Left renal cortex interstitium (tissue), 4 donors: ENCODE results near the gene HDAC4. TPM values are rescaled to one million over a fixed set of nuclear protein-coding genes. Genes with fewer than 3 reads are reported as not detected.
"Not testable (repeated sequence)": the region's sequence is repeated elsewhere in the genome, so short reads cannot be mapped to it uniquely, and the experiment has no call there.

Experiments used
- DNase-seq, 4 donors: peaks; one replicate each; pipeline ENCODE4 v3.0.0-alpha.2; 2013; ENCODE audit warnings: low read depth in 4 of 4, low spot score in 2 of 4, missing footprints in 1 of 4
- polyA plus RNA-seq, 4 donors: library from polyadenylated mRNA; unstranded; fragments of 120-200 nt; gene quantifications; one replicate each; pipeline ENCODE4 v1.2.1, GENCODE V29; 2013; ENCODE audit not compliant: insufficient read length in 4 of 4

Gene HDAC4
- polyA plus RNA-seq, 4 donors = 10.5 to 21.1 (median 14.3) TPM

- peak in 2 of 4 donors; percentile 51 to 55 for DNase-seq
These were observed 218.8 kb downstream of the HDAC4 start for GRCh38 chr2:239181903-239182581.

DNA sequence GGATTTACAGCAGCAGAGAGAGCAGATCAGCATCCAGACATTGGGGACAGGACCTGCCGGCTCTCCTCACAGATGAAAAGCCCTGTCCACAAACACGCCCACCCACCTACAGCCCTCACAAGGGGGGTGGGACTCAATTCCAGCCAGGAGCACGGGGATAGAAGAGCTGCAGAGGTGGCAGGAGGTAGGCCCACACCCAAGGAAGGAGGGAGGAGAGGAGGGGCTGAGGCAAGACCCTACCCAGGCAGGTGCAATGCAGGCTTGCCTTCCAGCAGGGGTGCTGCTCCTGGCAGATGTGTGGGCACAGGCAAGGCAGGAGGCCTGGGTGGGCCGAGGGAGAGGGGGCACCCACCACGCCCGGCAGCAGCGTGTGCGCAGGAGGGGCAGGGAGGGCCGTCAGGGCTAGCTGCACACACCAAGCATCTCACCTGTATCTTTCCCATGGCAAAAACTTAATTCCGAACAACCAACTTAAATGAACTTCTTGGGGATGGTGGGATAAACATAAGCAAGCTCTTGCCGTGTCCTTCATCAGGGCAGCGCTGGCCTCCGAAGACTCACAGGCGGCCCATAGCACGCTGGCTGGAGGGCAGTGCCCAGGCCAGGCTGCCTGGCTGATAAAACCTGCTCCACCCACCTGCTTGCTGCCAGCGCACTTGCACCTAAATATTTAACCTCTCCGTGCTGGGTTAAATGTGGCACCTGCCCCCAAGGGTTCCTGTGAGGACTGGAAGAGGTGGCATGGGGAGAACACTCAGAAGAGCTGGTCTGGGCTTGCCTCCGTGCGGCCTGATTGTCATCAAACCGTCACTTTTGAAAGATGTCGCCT, 219.5 kb downstream of the HDAC4 start:
- DNase-seq = no peak

- no peak for DNase-seq
These were observed 220.2 kb downstream of the HDAC4 start for GRCh38 chr2:239180526-239181073.

DNA sequence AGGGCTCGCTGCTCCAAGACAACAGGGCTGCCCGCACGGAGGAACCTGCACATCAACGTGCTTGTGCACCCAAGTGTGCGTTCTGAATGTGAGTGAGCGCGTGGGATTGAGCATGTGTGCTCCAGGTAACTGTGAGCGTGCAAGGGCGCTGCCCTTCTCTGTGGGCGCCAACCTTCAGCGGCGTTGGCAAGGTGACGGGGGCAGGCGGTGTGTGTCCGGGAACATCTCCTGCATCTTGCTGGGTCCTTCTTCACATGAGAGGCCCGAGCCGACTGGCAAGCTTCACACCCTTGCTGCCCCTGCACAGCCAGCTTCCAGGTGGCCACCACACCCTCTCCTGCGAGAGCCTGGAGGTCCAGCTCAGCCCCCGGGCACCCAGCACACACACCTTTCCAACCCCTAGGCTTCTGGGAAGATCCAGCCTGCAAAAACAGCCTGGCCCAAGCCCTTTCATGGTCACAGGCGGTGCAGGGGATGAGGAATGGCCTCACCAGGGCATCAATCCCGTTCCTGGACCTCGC, 220.9 kb downstream of the HDAC4 start:
- DNase-seq = no peak

GRCh38 chr2:239178954-239179353, 221.9 kb downstream of the HDAC4 start:
- no peak for DNase-seq

DNA sequence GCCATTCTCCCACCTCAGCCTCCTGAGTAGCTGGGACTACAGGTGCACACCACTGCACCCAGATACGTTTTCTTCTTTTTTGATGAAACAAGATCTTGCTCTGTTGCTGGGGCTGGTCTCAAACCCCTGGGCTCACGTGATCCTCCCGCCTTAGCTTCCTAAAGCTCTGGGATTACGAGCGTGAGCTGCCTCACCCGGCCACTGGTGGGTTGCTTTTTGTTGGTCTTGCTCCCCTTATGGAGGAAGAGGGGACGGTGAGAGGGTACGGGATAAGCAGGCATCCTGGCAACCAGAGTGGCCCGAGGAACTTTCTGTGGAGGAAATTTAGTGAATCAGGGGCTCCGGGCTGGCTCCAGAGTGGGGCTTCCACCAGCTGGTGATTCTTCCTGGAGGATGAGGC, 222.3 kb downstream of the HDAC4 start:
- DNase-seq = no peak

DNA sequence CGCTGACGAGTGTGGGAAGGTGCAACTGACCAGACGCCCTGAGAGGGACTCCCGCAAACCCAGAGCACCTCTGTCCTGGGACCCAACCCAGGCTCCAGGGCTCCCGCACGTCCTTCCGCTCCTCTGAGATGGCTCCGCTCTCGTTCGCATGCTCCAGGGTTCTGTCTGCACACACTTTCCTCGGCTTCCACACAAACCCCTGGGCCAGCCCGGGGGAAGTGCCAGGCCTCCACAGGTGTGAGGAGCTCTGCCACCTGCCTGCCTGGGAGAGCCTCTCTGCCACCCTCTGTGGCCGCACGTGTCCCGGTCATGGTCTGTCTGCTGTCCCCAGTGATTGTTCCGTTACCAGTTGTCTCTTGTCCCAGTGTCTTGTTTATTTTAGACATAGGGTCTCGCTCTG, 222.9 kb downstream of the HDAC4 start:
- no peak for DNase-seq

GRCh38 chr2:239177325-239177724, 223.5 kb downstream of the HDAC4 start:
- DNase-seq = no peak

DNA sequence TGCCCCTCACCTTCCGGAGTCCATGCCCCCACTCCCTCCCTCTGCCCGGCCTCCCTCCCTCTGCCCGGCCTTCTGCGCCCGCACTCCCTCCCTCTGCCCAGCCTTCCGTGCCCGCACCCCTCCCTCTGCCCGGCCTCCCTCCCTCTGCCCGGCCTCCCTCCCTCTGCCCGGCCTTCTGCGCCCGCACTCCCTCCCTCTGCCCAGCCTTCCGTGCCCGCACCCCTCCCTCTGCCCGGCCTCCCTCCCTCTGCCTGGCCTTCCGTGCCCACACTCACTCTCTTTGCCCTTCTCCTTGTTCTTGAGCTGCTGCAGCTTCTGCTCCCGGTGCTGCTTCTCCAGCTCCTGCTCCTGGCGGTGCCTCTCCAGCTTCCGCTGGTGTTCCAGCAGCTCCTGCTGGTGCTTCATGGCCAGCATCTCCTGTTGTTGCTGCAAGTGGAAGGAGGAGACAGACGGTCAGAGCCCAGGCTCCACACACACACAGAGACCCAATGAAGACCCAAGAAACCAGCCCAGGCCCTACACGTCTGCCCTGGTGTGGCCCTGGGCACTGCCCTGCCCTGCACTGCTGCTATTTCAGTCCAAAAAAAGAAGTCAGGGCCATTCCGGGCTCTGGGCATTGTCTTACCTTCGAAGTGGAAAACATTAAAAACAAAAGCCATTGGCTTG, 224.5 kb downstream of the HDAC4 start:
- not testable (repeated sequence) for DNase-seq

DNA sequence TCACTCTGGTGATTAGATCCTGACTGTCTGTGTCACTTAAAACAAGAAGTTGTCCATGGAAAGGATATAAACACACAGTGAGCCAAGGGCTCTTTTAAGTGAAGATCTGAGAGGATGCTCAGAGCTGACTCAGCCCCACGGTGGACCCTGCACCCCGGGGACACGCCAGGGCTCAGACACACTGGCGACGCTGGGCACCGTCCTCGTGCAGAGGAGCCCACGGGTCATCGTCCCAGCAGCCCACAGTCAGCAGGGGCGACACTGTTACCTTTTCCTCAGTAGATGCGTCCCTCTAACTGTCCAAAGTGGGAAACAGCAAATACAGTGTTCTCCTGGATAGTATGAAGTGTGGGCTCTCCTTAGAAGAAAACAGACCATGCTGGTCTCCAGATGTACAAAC, 225.6 kb downstream of the HDAC4 start:
- DNase-seq = no peak

DNA sequence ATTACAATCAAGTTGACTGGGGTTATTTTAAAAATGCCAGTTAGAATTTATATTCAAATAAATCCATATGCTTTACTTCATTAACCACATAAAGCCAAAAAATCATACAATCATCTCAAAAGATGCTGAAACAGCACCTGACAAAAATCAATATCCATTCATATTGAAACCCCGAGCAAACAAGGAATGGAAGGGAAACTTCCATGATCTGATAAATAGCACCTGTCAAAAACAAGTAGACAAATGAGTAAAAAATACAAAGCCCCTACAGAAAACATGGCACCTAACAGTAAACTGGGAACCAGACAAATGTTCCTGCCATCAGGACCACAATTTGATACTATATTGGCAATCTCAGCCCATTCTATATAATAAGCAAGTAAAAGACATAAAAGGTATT, 227.5 kb downstream of the HDAC4 start:
- no peak for DNase-seq

DNA sequence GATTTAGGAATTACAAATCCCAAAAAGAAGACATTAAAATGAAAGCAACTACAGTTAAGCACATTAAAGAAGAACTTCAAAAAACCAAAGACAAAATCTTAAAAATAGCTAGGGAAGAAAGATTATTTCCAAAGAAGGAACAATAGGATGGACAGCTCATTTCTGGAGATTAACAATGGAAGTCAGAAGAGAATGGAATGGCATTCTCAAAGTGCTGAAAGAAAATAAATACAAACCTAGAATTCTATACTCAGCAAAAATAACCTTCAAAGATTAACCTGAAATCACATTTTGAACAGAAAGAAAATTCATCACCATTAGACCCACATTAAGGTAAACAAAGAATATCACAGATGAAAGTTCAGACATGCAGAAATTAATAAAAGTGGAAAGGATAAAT, 229.2 kb downstream of the HDAC4 start:
- DNase-seq = no peak

DNA sequence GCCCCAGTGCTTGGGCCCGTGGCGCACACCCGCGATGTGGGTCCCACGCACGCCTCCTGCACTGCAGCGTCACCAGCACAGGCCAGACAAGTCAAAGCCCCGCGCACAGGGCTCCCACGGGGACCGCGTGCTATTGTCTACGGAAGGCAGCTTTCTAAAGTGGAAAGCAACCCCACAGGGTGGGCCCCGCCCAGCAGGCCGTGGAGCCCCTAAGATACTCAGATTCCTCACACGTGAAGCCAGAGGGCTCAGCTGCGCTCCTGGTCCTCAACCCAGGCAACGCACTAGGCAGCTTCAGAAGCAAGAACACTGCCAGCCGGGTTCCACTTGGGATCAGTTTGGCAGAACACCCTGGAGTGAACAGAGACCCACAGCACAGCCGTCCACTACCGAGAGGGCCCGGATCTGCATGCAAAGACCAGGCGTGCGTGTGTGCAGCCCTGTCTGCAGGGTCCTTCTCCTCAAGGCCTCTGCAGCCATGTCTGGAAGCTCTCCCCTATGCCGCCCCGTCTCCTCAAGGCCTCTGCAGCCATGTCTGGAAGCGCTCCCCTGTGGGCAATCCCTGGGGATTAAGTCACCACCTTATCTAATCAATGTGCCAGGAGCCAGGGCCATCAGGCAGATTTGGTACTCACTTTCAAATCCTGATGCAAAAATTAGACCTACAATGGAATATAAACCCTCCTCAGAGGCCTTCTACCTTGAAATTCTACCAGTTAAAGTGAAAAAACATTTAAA, 231.3 kb downstream of the HDAC4 start:
- DNase-seq = no peak

DNA sequence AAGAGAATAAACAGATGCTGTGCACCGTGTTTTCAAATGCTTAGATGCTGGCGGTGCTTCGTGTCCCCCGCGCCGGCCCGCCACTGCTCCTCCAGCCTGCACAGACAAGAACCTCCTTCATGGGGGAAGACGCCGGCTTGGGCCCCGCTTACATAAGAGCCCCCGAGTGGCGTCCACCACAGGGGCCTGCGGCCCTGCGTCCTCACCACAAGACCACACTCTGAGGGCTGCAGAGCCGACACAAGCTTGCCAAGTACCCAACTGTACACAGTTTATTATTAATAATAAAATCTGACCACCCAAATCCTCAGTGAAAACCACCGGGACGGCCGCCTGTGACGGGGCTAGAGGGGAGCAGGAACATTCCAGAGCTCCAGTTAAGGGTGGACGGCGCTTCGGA, 232.2 kb downstream of the HDAC4 start:
- DNase-seq = no peak

GRCh38 chr2:239167766-239168444, 232.9 kb downstream of the HDAC4 start:
- DNase-seq = no peak

DNA sequence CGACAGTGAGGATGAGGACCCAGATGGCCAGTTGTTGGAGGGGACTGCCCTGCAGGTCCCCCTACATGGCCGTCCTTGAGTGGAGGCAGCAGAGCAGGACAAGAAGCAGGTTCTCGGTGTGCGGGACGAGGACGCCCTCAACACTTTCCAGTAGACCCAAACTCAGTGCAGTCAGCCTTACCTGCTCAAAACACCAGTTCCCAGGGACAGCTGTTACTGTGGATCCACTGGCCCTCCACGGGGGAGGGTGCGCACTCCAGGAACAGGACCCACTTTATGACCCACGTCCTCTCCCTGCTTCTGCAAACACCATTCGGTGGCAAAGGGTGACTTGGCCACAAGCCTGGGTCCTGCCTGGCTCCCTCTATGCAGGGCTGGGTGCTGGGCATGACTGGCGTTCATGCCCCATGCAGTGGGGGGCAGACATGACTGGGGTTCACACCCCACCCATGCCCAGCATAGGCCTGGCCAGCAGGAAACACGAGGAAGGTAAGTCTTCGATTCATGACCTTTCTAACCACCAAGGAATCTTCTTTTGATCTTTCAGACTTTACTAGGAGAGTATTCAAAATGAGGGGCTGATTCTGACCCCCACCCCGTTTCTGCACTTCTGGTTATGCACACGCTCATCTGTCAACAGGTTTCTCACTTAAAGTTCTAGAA, 233.7 kb downstream of the HDAC4 start:
- DNase-seq = no peak

GRCh38 chr2:239166201-239166834, 234.5 kb downstream of the HDAC4 start:
- DNase-seq = no peak

DNA sequence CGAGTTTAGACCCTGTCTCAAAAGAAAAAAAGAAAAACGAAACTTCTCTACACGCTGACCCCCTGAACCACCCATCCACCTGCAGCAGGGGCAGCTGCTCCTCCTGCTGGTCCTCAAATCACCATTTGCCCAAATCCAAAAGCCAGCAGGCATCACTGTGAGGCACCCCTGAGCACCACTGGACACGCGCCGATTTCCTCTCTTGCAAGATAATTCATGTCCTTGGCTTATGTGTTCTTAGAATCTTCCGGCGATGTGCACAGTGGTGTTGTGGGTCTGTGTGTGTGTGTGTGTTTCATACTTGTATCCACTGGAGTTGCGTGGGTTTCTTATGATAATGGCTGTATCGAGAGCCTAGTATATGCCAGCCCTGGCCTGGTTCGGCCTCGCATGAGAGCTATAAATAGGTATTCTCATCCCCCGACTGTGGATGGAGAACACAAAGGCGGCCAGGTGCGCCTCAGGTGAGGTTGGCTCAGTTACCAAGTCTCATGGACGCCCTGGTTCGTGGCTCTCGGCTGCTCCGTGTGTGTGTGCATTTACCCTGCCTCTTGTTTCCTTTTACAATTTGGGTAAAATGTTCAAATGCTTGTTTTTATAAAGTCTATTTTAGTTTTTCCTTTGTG, 235.5 kb downstream of the HDAC4 start:
- DNase-seq = no peak
